OCI-LY7 (cell line): ENCODE results near the gene PCBP3. TPM values are rescaled to one million over a fixed set of nuclear protein-coding genes. Genes with fewer than 3 reads are reported as not detected.

Experiments
- BruUV-seq: library from RNA; stranded (reverse); fragments of 400-500 nt; replicated peaks from 2 replicates; lab custom pipeline; 2021; lab: Mats Ljungman, UMichigan
- CTCF ChIA-PET: fragments of 300-600 bp; sonication (Branson Sonifier 250); formaldehyde crosslinking; loops from one replicate; lab custom pipeline; 2022; ENCODE audit warnings: antibody characterized with exemption; ENCODE audit not compliant: unreplicated experiment; lab: Charles Lee
- POLR2A ChIA-PET: fragments of 300-600 bp; sonication (Branson Sonifier 250); formaldehyde crosslinking; loops from one replicate; lab custom pipeline; 2022; ENCODE audit warnings: antibody characterized with exemption; lab: Charles Lee
- DNase-seq: peaks from one replicate; pipeline ENCODE4 v3.0.0-alpha.2; 2015; ENCODE audit warnings: low spot score
- H2AFZ ChIP-seq: fragments of 200-600 bp; sonication (generic), shearing (Covaris generic); 2 replicates; pipeline ENCODE4 v1.6.1; 2014; ENCODE audit warnings: mild to moderate bottlenecking, antibody characterized with exemption, low read length, moderate library complexity
- H3K27ac ChIP-seq: fragments of 200-600 bp; sonication (generic); 2 replicates; pipeline ENCODE4 v1.5.1; 2014; ENCODE audit warnings: mixed run types, low read depth, mild to moderate bottlenecking, moderate library complexity, low read length, inconsistent platforms; ENCODE audit not compliant: poor library complexity, severe bottlenecking
- H3K36me3 ChIP-seq: fragments of 200-600 bp; sonication (generic); 2 replicates; pipeline ENCODE4 v1.6.1; 2014; ENCODE audit warnings: mild to moderate bottlenecking, antibody characterized with exemption, low read length, moderate library complexity, mixed read lengths; ENCODE audit not compliant: insufficient read depth
- H3K4me1 ChIP-seq: fragments of 200-600 bp; sonication (generic); 2 replicates; pipeline ENCODE4 v1.5.1; 2014; ENCODE audit warnings: mild to moderate bottlenecking, low read length; ENCODE audit not compliant: insufficient read depth, poor library complexity, severe bottlenecking
- H3K4me2 ChIP-seq: fragments of 200-600 bp; sonication (generic); 2 replicates; pipeline ENCODE4 v1.6.1; 2014; ENCODE audit warnings: mild to moderate bottlenecking, low read length
- H3K4me3 ChIP-seq: fragments of 200-600 bp; sonication (generic); 2 replicates; pipeline ENCODE4 v1.5.1; 2014; ENCODE audit warnings: mild to moderate bottlenecking, low read depth, low read length; ENCODE audit not compliant: poor library complexity, severe bottlenecking
- H3K79me2 ChIP-seq: fragments of 200-600 bp; sonication (generic); 2 replicates; pipeline ENCODE4 v1.6.1; 2016; ENCODE audit warnings: low read depth, mild to moderate bottlenecking, low read length, moderate library complexity, mixed read lengths; ENCODE audit not compliant: insufficient read depth
- H3K9me2 ChIP-seq: fragments of 200-600 bp; sonication (generic); 2 replicates; pipeline ENCODE4 v1.6.1; 2016; ENCODE audit warnings: mild to moderate bottlenecking, low read length, mixed read lengths; ENCODE audit not compliant: insufficient read depth
- H3K9me3 ChIP-seq: fragments of 200-600 bp; sonication (generic); 2 replicates; pipeline ENCODE4 v1.6.1; 2014; ENCODE audit warnings: mild to moderate bottlenecking, mixed run types, low read length, mixed read lengths
- H4K20me1 ChIP-seq: fragments of 200-600 bp; sonication (generic); 2 replicates; pipeline ENCODE4 v1.6.1; 2014; ENCODE audit warnings: mild to moderate bottlenecking, antibody characterized with exemption, low read length, moderate library complexity, mixed read lengths; ENCODE audit not compliant: insufficient read depth
- CTCF ChIP-seq: fragments of 200-600 bp; sonication (generic); conservative IDR thresholded peaks from 2 replicates; pipeline ENCODE4 v1.5.1; 2014; ENCODE audit warnings: mild to moderate bottlenecking, antibody characterized with exemption, low read length, moderate library complexity, mixed read lengths
- EZH2phosphoT487 ChIP-seq: fragments of 200-600 bp; sonication (generic); IDR thresholded peaks from 2 replicates; pipeline ENCODE4 v1.6.1; 2018; ENCODE audit warnings: low read depth, borderline replicate concordance, mild to moderate bottlenecking, mixed run types, antibody characterized with exemption, low read length, moderate library complexity, mixed read lengths
- intact Hi-C: fragments of 100-400 bp; cut with micrococcal nuclease; formaldehyde crosslinking; loops from one replicate; pipeline ENCODE4 v1.10.0; 2022; ENCODE audit not compliant: unreplicated experiment
- total RNA-seq, 2 experiments: library from RNA; depleted of rRNA in 1 of 2; stranded (reverse); fragments of >200 nt in 1 of 2; shearing (Covaris generic) in 1 of 2; gene quantifications; 2 replicates each; pipeline ENCODE4 v1.2.3, GENCODE V29; 2014 to 2022

The PCBP3 gene
- total RNA-seq, 2 experiments from 2014 or later, result 0.61 TPM; not detected in 1

GRCh38 chr21:45639206-45640000 lies 4.1 kb upstream of the PCBP3 start:
- POLR2A ChIA-PET, result interaction anchor here (1.0 kb wide), 1 partner anchor 485 kb away, joined by 3 read pairs; no protein-coding TSS in a partner anchor
- H2AFZ ChIP-seq, result peak overlapping the region; percentile 51; the same call in 1 of the 2 replicates
- peak overlapping the region; percentile 55 for H3K4me3 ChIP-seq
- DNase-seq, result no peak
- BruUV-seq, result no TSS peak
- TF ChIP-seq EZH2phosphoT487, result no peak
- TF ChIP-seq CTCF, result no peak
- peak overlapping the region; percentile 76 for H3K4me2 ChIP-seq
- H4K20me1 ChIP-seq, result no peaks in the 10 kb centered on the region
- peaks cover 5% of the 10 kb centered on the region; the same call in 1 of the 2 replicates for H3K9me3 ChIP-seq
- H3K79me2 ChIP-seq, result no peaks in the 10 kb centered on the region
- H3K36me3 ChIP-seq, result no peaks in the 10 kb centered on the region
- CTCF ChIA-PET, result interaction anchor here (0.6 kb wide), 1 partner anchor 720 kb away, joined by 8 read pairs; no protein-coding TSS in a partner anchor
- intact Hi-C loops, result no loop called here
- H3K9me2 ChIP-seq, result no peaks in the 10 kb centered on the region
- peaks cover 62% of the 10 kb centered on the region for H3K4me1 ChIP-seq
- H3K27ac ChIP-seq, result peak overlapping the region; percentile 82

GRCh38 chr21:45640001-45640887 lies 3.3 kb upstream of the PCBP3 start:
- peaks cover 54% of the 10 kb centered on the region for H3K4me1 ChIP-seq
- H3K4me2 ChIP-seq, result peak overlapping the region; percentile 76
- H4K20me1 ChIP-seq, result no peaks in the 10 kb centered on the region
- H2AFZ ChIP-seq, result peak overlapping the region; percentile 51; the same call in 1 of the 2 replicates
- TSS peak; percentile 82 for BruUV-seq
- TF ChIP-seq CTCF (no peak), EZH2phosphoT487 (no peak)
- ChIA-PET CTCF (no interaction called here), POLR2A (interaction anchor here (1.0 kb wide), 1 partner anchor 486 kb away, joined by 3 read pairs; no protein-coding TSS in a partner anchor)
- no peaks in the 10 kb centered on the region for H3K36me3 ChIP-seq
- peak overlapping the region; percentile 55 for H3K4me3 ChIP-seq
- peaks cover 5% of the 10 kb centered on the region; the same call in 1 of the 2 replicates for H3K9me3 ChIP-seq
- H3K27ac ChIP-seq, result peak overlapping the region; percentile 82
- intact Hi-C loops, result loop anchor here (5.0 kb wide), 3 partner anchors 83 to 1303 kb away; partner anchors contain the start of gene CFAP410
- no peaks in the 10 kb centered on the region for H3K79me2 ChIP-seq
- DNase-seq, result peak; percentile 79
- H3K9me2 ChIP-seq, result no peaks in the 10 kb centered on the region
